ENCODE measurements around the gene TNRC18. TPM values are rescaled to one million over a fixed set of nuclear protein-coding genes. Genes with fewer than 3 reads are reported as not detected.

TNRC18 gene
- total and polyA plus RNA-seq, 2 experiments from 2014 or later = 3.7 to 51.8 TPM

DNA sequence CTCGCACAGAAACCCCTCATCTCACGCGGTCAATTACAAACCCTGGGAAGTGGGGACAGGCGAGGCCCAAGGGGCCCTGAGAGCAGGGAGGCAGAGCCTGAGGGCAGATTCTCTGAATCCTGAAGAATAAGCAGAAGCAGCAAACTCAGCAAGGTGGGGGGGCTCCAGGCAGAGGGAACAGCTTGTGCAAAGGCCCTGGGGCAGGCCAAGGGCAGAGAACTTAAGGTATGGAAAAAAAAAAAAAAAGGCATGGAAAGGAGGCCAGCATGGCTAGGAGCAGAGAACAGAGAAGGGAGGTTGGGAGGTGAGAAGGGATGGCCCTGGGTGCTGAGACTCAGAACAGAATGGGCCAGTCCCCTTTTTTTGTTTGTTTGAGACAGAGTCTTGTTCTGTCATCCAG is 32.8 kb upstream of the TNRC18 start:
- Histone ChIP-seq H3F3A (ENCODE audit: insufficient read depth) (no peaks in the 10 kb centered on the region), H2AFZ (no peak overlapping the region), H4K20me1 (ENCODE audit: insufficient read depth) (no peaks in the 10 kb centered on the region), H3K4me1 (ENCODE audit: insufficient read depth) (no peaks in the 10 kb centered on the region), H3K27me3 (replicated peaks; ENCODE audit: insufficient read depth) (no peaks in the 10 kb centered on the region), H3K36me3 (ENCODE audit: low read depth) (no peaks in the 10 kb centered on the region), H3K4me2 (ENCODE audit: unreplicated experiment) (no peak overlapping the region), H3K27ac (no peak overlapping the region), H3K9me2 (ENCODE audit: insufficient read depth) (no peaks in the 10 kb centered on the region), H3K9me3 (ENCODE audit: low read depth) (no peaks in the 10 kb centered on the region), H3K9ac (no peak overlapping the region), H3K4me3 (no peak overlapping the region), H3K79me2 (ENCODE audit: insufficient read depth) (no peaks in the 10 kb centered on the region)
- in situ Hi-C loops (cut with MboI) = no loop called here
- no peak for DNase-seq
- WGBS, 2 experiments (ENCODE audit: low coverage in 1 of 2, low lambda C conversion rate in 2 of 2, missing lambda C conversion rate in 2 of 2) = 94 to 96% methylated on average over 4 of the region's 4 CpGs
- TF ChIP-seq EZH2phosphoT487 (IDR thresholded peaks at IDR 0.05; ENCODE audit: insufficient read depth, low read depth) = no peak
- TF ChIP-seq EZH2 (IDR thresholded peaks at IDR 0.05; ENCODE audit: insufficient read depth, poor library complexity, severe bottlenecking) = no peak

DNA sequence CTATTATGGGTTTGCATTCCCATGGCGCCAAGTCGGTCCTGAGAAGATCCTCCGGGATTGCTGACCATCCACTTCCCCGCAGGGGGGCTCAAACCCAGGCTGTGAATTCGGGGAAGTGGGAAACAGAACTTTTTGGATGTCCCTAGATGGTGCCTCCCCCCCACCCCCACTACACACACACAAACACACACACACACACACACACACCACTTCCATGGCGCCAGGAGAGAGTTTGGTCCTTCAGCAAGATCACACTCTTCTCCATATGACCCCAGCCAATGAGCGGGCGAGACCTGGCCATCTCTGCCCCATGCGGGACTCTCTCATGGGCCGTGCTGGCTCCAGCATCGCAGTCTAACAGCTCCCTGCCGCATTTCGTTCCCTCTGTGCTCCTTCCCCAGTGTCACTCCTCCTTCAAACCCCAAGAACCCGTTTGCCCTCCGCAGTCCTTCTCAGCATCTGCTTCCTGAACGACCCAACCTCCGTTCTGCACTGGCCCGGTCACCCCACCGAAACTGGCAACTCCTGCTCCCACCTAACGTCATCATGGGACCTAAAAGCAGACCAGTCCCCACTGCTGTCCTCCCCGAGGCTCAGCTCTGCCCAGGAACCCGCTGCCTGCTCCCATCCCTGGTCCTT is 32.1 kb upstream of the TNRC18 start:
- in situ Hi-C loops (cut with MboI) = no loop called here
- no peak for TF ChIP-seq EZH2phosphoT487 (IDR thresholded peaks at IDR 0.05; ENCODE audit: insufficient read depth, low read depth)
- no peak for TF ChIP-seq EZH2 (IDR thresholded peaks at IDR 0.05; ENCODE audit: insufficient read depth, poor library complexity, severe bottlenecking)
- no peak overlapping the region for H3K4me2 ChIP-seq (ENCODE audit: unreplicated experiment)
- H3K27ac ChIP-seq = no peak overlapping the region
- no peak for DNase-seq
- H4K20me1 ChIP-seq (ENCODE audit: insufficient read depth) = no peaks in the 10 kb centered on the region
- no peaks in the 10 kb centered on the region for H3K9me2 ChIP-seq (ENCODE audit: insufficient read depth)
- H3K4me1 ChIP-seq (ENCODE audit: insufficient read depth) = no peaks in the 10 kb centered on the region
- H3K79me2 ChIP-seq (ENCODE audit: insufficient read depth) = no peaks in the 10 kb centered on the region
- no peaks in the 10 kb centered on the region for H3F3A ChIP-seq (ENCODE audit: insufficient read depth)
- no peaks in the 10 kb centered on the region for H3K9me3 ChIP-seq (ENCODE audit: low read depth)
- H2AFZ ChIP-seq = no peak overlapping the region
- no peaks in the 10 kb centered on the region for H3K36me3 ChIP-seq (ENCODE audit: low read depth)
- H3K27me3 ChIP-seq (replicated peaks; ENCODE audit: insufficient read depth) = no peaks in the 10 kb centered on the region
- H3K4me3 ChIP-seq = no peak overlapping the region
- no peak overlapping the region for H3K9ac ChIP-seq
- WGBS, 2 experiments (ENCODE audit: low coverage in 1 of 2, low lambda C conversion rate in 2 of 2, missing lambda C conversion rate in 2 of 2) = 85 to 90% methylated on average over 21 to 22 of the region's 22 CpGs

DNA sequence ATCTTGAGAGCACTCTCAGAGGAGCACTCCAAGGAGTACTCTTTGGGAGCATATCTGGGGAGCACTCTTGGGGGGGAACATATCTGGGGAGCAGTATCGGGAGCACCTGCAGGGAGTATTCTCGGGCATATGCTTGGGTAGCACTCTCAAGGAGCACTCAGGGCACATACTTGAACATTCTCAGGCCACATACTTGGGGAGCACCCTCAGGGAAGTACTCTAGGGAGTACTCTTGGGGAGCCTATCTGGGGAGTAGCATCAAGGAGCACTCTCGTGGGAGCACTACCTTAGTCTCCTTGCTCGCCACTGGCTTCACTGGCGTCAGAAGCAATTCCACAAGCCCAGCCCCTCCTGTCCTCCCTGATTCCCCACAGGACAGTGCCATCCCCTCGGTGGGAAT is 31.5 kb upstream of the TNRC18 start:
- Histone ChIP-seq H3K4me3 (no peak overlapping the region), H3K4me1 (ENCODE audit: insufficient read depth) (no peaks in the 10 kb centered on the region), H3K27ac (no peak overlapping the region), H3K36me3 (ENCODE audit: low read depth) (no peaks in the 10 kb centered on the region), H3K27me3 (replicated peaks; ENCODE audit: insufficient read depth) (no peaks in the 10 kb centered on the region), H2AFZ (no peak overlapping the region), H3F3A (ENCODE audit: insufficient read depth) (no peaks in the 10 kb centered on the region), H3K79me2 (ENCODE audit: insufficient read depth) (no peaks in the 10 kb centered on the region), H3K9me2 (ENCODE audit: insufficient read depth) (no peaks in the 10 kb centered on the region), H3K4me2 (ENCODE audit: unreplicated experiment) (no peak overlapping the region), H4K20me1 (ENCODE audit: insufficient read depth) (no peaks in the 10 kb centered on the region), H3K9me3 (ENCODE audit: low read depth) (no peaks in the 10 kb centered on the region), H3K9ac (no peak overlapping the region)
- WGBS, 2 experiments (ENCODE audit: low coverage in 1 of 2, low lambda C conversion rate in 2 of 2, missing lambda C conversion rate in 2 of 2) = 83 to 87% methylated on average over 6 of the region's 6 CpGs
- TF ChIP-seq EZH2phosphoT487 (IDR thresholded peaks at IDR 0.05; ENCODE audit: insufficient read depth, low read depth) = no peak
- TF ChIP-seq EZH2 (IDR thresholded peaks at IDR 0.05; ENCODE audit: insufficient read depth, poor library complexity, severe bottlenecking) = no peak
- in situ Hi-C loops (cut with MboI) = no loop called here
- no peak for DNase-seq

DNA sequence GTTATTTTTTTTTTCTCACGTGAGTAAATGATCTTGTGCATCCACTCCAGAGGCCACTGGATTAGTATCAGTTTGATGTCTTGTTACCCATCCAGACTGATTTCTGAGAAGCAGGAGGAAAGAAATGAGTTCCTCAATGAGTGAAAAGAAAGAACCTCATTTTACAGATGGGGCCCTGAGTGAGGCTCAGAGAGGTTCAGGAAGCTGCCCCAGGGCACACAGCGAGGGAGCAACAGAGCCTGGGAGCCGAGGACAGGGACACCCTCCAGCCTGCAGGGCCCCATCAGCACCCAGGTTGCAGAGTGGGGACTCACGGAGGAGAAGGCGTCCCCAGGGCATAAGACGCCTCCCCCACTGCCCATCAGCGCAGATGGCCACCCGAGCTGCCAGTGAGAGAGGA is 30.9 kb upstream of the TNRC18 start:
- no peak overlapping the region for H3K4me2 ChIP-seq (ENCODE audit: unreplicated experiment)
- in situ Hi-C loops (cut with MboI) = no loop called here
- no peaks in the 10 kb centered on the region for H3K79me2 ChIP-seq (ENCODE audit: insufficient read depth)
- no peaks in the 10 kb centered on the region for H3K4me1 ChIP-seq (ENCODE audit: insufficient read depth)
- no peaks in the 10 kb centered on the region for H3K9me2 ChIP-seq (ENCODE audit: insufficient read depth)
- H3F3A ChIP-seq (ENCODE audit: insufficient read depth) = no peaks in the 10 kb centered on the region
- no peaks in the 10 kb centered on the region for H4K20me1 ChIP-seq (ENCODE audit: insufficient read depth)
- H3K27ac ChIP-seq = no peak overlapping the region
- no peak overlapping the region for H3K9ac ChIP-seq
- DNase-seq = no peak
- no peak overlapping the region for H3K4me3 ChIP-seq
- WGBS, 2 experiments (ENCODE audit: low coverage in 1 of 2, low lambda C conversion rate in 2 of 2, missing lambda C conversion rate in 2 of 2) = 91 to 94% methylated on average over 8 of the region's 8 CpGs
- H3K9me3 ChIP-seq (ENCODE audit: low read depth) = no peaks in the 10 kb centered on the region
- H3K36me3 ChIP-seq (ENCODE audit: low read depth) = no peaks in the 10 kb centered on the region
- no peaks in the 10 kb centered on the region for H3K27me3 ChIP-seq (replicated peaks; ENCODE audit: insufficient read depth)
- H2AFZ ChIP-seq = no peak overlapping the region
- no peak for TF ChIP-seq EZH2 (IDR thresholded peaks at IDR 0.05; ENCODE audit: insufficient read depth, poor library complexity, severe bottlenecking)
- TF ChIP-seq EZH2phosphoT487 (IDR thresholded peaks at IDR 0.05; ENCODE audit: insufficient read depth, low read depth) = no peak

All from GM23248 (cell line).